HCT116 (cell line): ENCODE results near the gene LAMP1.

Experiments used
- EGR1 ChIP-seq: IDR thresholded peaks from 2 replicates; pipeline ENCODE4 v1.6.1; 2012; ENCODE audit warnings: low read depth
- EZH2 ChIP-seq: fragments of 200-600 bp; sonication (generic); IDR thresholded peaks from 2 replicates; pipeline ENCODE4 v1.6.1; 2017; ENCODE audit warnings: antibody characterized with exemption, mixed run types
- EZH2phosphoT487 ChIP-seq: fragments of 200-600 bp; IDR thresholded peaks from 2 replicates; pipeline ENCODE4 v1.6.1; 2018; ENCODE audit warnings: antibody characterized with exemption, borderline replicate concordance
- FOSL1 ChIP-seq: IDR thresholded peaks from 2 replicates; pipeline ENCODE4 v1.6.1; 2012; ENCODE audit warnings: low read depth
- POLR2A ChIP-seq: IDR thresholded peaks from 2 replicates; pipeline ENCODE4 v1.7.0; 2011; ENCODE audit warnings: borderline replicate concordance; ENCODE audit not compliant: insufficient read depth, insufficient read length; ENCODE audit errors: extremely low read depth
- POLR2AphosphoS5 ChIP-seq: IDR thresholded peaks from 2 replicates; pipeline ENCODE4 v1.6.1; 2011; ENCODE audit warnings: mild to moderate bottlenecking, low read depth, low read length, moderate library complexity
- RAD21 ChIP-seq: IDR thresholded peaks from 2 replicates; pipeline ENCODE4 v1.6.1; 2012; ENCODE audit warnings: low read depth, mild to moderate bottlenecking
- SIN3A ChIP-seq: IDR thresholded peaks from 2 replicates; pipeline ENCODE4 v1.6.1; 2012; ENCODE audit warnings: low read depth
- SRF ChIP-seq: IDR thresholded peaks from 2 replicates; pipeline ENCODE4 v1.6.1; 2012; ENCODE audit warnings: low read depth
- TF ChIP-seq, protein P1 (sequence below), 3 experiments: fragments of 200-600 bp in 1 of 3; sonication (generic) in 1 of 3; IDR thresholded peaks in 2 of 3; conservative IDR thresholded peaks in 1 of 3; 2 replicates each; pipeline ENCODE4 v1.5.1; 2012 to 2017; ENCODE audit warnings: low read depth in 2 of 3, low read length in 2 of 3, antibody characterized with exemption in 1 of 3, borderline replicate concordance in 1 of 3, control low read depth in 1 of 3, mild to moderate bottlenecking in 1 of 3, mixed read lengths in 1 of 3, mixed run types in 1 of 3, moderate library complexity in 1 of 3; ENCODE audit not compliant: insufficient read depth in 1 of 3
- TF ChIP-seq, protein P2 (sequence below): IDR thresholded peaks from 2 replicates; pipeline ENCODE4 v1.6.1; 2012
- TF ChIP-seq, protein P3 (sequence below): IDR thresholded peaks from 2 replicates; pipeline ENCODE4 v1.6.1; 2012; ENCODE audit warnings: low read depth
- TF ChIP-seq, protein P4 (sequence below): IDR thresholded peaks from 2 replicates; pipeline ENCODE4 v1.6.1; 2012

DNA sequence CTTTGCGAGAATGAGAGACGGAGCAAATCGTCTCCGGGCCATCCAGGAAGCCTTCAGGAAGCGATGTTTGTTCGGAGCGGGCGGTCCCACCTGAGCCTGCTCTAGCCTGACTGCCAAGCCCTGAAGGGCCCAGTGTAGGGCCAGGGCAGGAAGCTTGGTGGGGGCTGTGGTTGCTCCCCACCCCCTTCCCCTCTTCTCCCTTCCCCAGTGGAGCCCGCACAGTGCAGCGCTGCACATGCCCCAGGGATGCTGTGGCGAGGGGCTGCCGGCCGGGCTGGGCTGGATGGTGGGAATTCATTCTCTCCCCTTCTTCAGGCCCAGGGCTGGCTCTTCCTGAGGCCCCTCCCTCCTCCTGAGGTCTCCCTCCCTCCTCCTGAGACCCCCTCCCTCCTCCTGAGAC is 74.0 kb downstream of the LAMP1 start:
- TF ChIP-seq, protein P1, sequence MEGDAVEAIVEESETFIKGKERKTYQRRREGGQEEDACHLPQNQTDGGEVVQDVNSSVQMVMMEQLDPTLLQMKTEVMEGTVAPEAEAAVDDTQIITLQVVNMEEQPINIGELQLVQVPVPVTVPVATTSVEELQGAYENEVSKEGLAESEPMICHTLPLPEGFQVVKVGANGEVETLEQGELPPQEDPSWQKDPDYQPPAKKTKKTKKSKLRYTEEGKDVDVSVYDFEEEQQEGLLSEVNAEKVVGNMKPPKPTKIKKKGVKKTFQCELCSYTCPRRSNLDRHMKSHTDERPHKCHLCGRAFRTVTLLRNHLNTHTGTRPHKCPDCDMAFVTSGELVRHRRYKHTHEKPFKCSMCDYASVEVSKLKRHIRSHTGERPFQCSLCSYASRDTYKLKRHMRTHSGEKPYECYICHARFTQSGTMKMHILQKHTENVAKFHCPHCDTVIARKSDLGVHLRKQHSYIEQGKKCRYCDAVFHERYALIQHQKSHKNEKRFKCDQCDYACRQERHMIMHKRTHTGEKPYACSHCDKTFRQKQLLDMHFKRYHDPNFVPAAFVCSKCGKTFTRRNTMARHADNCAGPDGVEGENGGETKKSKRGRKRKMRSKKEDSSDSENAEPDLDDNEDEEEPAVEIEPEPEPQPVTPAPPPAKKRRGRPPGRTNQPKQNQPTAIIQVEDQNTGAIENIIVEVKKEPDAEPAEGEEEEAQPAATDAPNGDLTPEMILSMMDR (IDR thresholded peaks at IDR 0.05 in 2 of 3, conservative IDR thresholded peaks at IDR 0.05 in 1 of 3; ENCODE audit: borderline replicate concordance in 1 of 3, insufficient read depth in 1 of 3, low read depth in 2 of 3, low read length in 2 of 3): no peak
- TF ChIP-seq EGR1 (no peak), SIN3A (no peak), POLR2A (no peak), RAD21 (no peak), EZH2 (no peak), EZH2phosphoT487 (no peak), POLR2AphosphoS5 (no peak), SRF (no peak), FOSL1 (no peak)
- TF ChIP-seq, protein P2, sequence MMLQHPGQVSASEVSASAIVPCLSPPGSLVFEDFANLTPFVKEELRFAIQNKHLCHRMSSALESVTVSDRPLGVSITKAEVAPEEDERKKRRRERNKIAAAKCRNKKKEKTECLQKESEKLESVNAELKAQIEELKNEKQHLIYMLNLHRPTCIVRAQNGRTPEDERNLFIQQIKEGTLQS: no peak
- TF ChIP-seq, protein P3, sequence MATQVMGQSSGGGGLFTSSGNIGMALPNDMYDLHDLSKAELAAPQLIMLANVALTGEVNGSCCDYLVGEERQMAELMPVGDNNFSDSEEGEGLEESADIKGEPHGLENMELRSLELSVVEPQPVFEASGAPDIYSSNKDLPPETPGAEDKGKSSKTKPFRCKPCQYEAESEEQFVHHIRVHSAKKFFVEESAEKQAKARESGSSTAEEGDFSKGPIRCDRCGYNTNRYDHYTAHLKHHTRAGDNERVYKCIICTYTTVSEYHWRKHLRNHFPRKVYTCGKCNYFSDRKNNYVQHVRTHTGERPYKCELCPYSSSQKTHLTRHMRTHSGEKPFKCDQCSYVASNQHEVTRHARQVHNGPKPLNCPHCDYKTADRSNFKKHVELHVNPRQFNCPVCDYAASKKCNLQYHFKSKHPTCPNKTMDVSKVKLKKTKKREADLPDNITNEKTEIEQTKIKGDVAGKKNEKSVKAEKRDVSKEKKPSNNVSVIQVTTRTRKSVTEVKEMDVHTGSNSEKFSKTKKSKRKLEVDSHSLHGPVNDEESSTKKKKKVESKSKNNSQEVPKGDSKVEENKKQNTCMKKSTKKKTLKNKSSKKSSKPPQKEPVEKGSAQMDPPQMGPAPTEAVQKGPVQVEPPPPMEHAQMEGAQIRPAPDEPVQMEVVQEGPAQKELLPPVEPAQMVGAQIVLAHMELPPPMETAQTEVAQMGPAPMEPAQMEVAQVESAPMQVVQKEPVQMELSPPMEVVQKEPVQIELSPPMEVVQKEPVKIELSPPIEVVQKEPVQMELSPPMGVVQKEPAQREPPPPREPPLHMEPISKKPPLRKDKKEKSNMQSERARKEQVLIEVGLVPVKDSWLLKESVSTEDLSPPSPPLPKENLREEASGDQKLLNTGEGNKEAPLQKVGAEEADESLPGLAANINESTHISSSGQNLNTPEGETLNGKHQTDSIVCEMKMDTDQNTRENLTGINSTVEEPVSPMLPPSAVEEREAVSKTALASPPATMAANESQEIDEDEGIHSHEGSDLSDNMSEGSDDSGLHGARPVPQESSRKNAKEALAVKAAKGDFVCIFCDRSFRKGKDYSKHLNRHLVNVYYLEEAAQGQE: no peak
- TF ChIP-seq, protein P4, sequence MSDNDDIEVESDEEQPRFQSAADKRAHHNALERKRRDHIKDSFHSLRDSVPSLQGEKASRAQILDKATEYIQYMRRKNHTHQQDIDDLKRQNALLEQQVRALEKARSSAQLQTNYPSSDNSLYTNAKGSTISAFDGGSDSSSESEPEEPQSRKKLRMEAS: no peak
